Measurements from ENCODE around the gene YRDC. TPM values are rescaled to one million over a fixed set of nuclear protein-coding genes. Genes with fewer than 3 reads are reported as not detected.

YRDC gene, protein sequence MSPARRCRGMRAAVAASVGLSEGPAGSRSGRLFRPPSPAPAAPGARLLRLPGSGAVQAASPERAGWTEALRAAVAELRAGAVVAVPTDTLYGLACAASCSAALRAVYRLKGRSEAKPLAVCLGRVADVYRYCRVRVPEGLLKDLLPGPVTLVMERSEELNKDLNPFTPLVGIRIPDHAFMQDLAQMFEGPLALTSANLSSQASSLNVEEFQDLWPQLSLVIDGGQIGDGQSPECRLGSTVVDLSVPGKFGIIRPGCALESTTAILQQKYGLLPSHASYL
- total RNA-seq (10 to 100 TPM in 7 of 9 donors, 1 to 10 TPM in 2; 8.3 to 31.1 (median 11.8) TPM), polyA plus RNA-seq (10 to 100 TPM in 1 of 3 donors, 1 to 10 TPM in 2; 5.4 to 14.0 (median 7.2) TPM)
- long read RNA-seq, donor 1, transcript YRDC-201 (5 exons, 1,826 nt) = major isoform, 12 of 12 reads
- long read RNA-seq, donor 1, partial matches to known transcripts = 0 of 12 reads
- long read RNA-seq, donor 1, other reads (novel, unspliced or antisense) = 0 of 12 reads
- long read RNA-seq, donor 2, transcript YRDC-201 (5 exons, 1,826 nt) = major isoform, 13 of 13 reads
- long read RNA-seq, donor 2, partial matches to known transcripts = 0 of 13 reads
- long read RNA-seq, donor 2, other reads (novel, unspliced or antisense) = 0 of 13 reads
- long read RNA-seq, donor 3, transcript YRDC-201 (5 exons, 1,826 nt) = major isoform, 18 of 18 reads
- long read RNA-seq, donor 3, partial matches to known transcripts = 0 of 18 reads
- long read RNA-seq, donor 3, other reads (novel, unspliced or antisense) = 0 of 18 reads
- long read RNA-seq, donor 4, partial matches to known transcripts = 1 of 3 reads
- long read RNA-seq, donor 4, other reads (novel, unspliced or antisense) = 1 of 3 reads
- long read RNA-seq, donor 5, transcript YRDC-201 (5 exons, 1,826 nt) = major isoform, 32 of 33 reads
- long read RNA-seq, donor 5, partial matches to known transcripts = 1 of 33 reads
- long read RNA-seq, donor 5, other reads (novel, unspliced or antisense) = 0 of 33 reads
- long read RNA-seq, donor 6, partial matches to known transcripts = 0 of 2 reads
- long read RNA-seq, donor 6, other reads (novel, unspliced or antisense) = 2 of 2 reads
- long read RNA-seq, donor 7, transcript YRDC-201 (5 exons, 1,826 nt) = major isoform, 9 of 151 reads
- long read RNA-seq, donor 7, partial matches to known transcripts = 101 of 151 reads
- long read RNA-seq, donor 7, other reads (novel, unspliced or antisense) = 41 of 151 reads
- long read RNA-seq, donor 8, transcript YRDC-201 (5 exons, 1,826 nt) = major isoform, 21 of 21 reads
- long read RNA-seq, donor 8, partial matches to known transcripts = 0 of 21 reads
- long read RNA-seq, donor 8, other reads (novel, unspliced or antisense) = 0 of 21 reads
- long read RNA-seq, donor 9, transcript YRDC-201 (5 exons, 1,826 nt) = major isoform, 8 of 8 reads
- long read RNA-seq, donor 9, partial matches to known transcripts = 0 of 8 reads
- long read RNA-seq, donor 9, other reads (novel, unspliced or antisense) = 0 of 8 reads
- long read RNA-seq, donor 10, transcript YRDC-201 (5 exons, 1,826 nt) = major isoform, 7 of 7 reads
- long read RNA-seq, donor 10, partial matches to known transcripts = 0 of 7 reads
- long read RNA-seq, donor 10, other reads (novel, unspliced or antisense) = 0 of 7 reads

GRCh38 chr1:37807555-37808368 lies at the start of gene YRDC, which contains the start of gene C1orf122:
Gene YRDC (minus strand): TSS chr1:37808208. CDS start chr1:37808180, 28 bp downstream.
Gene C1orf122 (plus strand): TSS chr1:37807790. CDS start chr1:37808405, 615 bp downstream.
- DNase-seq = peak; percentile 94 to 97 (median 95)
- intact Hi-C loops (cut with DNase I) = loop anchor here in 1 of 2 donors (10.0 kb wide), 1 partner anchor 57 kb away; no protein-coding TSS in a partner anchor
- no peaks in the 10 kb centered on the region for H3K9me3 ChIP-seq (replicated peaks in 1 of 3)
- peak within 1 kb of the TSS; percentile 75 to 98 (median 93) for H3K27ac ChIP-seq
- H3K36me3 ChIP-seq (replicated peaks in 1 of 2) = peaks cover 0 to 38% of the 10 kb centered on the region in 2 donors
- H3K4me1 ChIP-seq (replicated peaks in 1 of 2) = peaks cover 17 to 34% of the 10 kb centered on the region in 2 donors
- TF ChIP-seq POLR2A (IDR thresholded peaks at IDR 0.05) = peak; percentile 76 to 84
- no peak for TF ChIP-seq CTCF (IDR thresholded peaks at IDR 0.05)
- WGBS, 4 donors = 0% methylated on average over 2 to 95 of the region's 95 CpGs
- no peaks in the 10 kb centered on the region for H3K27me3 ChIP-seq
- peak within 1 kb of the TSS; percentile 74 to 95 (median 86) for H3K4me3 ChIP-seq

- H3K9me3 ChIP-seq (replicated peaks in 1 of 3) = no peaks in the 10 kb centered on the region
- no peak for DNase-seq
- no peak for TF ChIP-seq CTCF (IDR thresholded peaks at IDR 0.05)
- no peak for TF ChIP-seq POLR2A (IDR thresholded peaks at IDR 0.05)
- WGBS, 4 donors = 95 to 98% (median 97%) methylated on average over 4 to 6 of the region's 6 CpGs
- no peaks in the 10 kb centered on the region for H3K27me3 ChIP-seq
- no peak overlapping the region for H3K4me3 ChIP-seq
- H3K27ac ChIP-seq = no peak overlapping the region
- intact Hi-C loops (cut with DNase I) = no loop called here
- H3K4me1 ChIP-seq (replicated peaks in 1 of 2) = peaks cover 12 to 62% of the 10 kb centered on the region in 2 donors
- H3K36me3 ChIP-seq (replicated peaks in 1 of 2) = peaks cover 0 to 17% of the 10 kb centered on the region in 2 donors
Observed at GRCh38 chr1:37854406-37854805, 46.4 kb upstream of the YRDC start.

DNA sequence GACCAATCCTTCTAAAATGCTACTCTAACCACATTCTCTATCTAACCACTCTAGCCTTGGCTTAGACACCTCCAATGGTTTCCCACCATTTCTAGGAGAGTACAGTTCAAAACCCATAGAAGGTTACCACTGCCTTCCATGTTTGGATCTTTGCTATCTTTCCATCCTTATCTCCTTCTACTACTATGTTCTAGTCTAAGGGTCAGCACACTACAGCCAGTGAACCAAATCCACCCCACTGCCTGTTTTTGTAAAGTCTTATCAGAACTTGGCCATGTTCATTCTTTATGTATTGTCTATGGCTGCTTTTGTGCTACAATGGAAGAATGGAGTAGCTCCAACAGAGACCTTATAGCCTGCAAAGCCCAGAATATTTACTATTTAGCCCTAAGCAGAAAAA lies 45.1 kb upstream of the YRDC start:
- Histone ChIP-seq H3K27ac (no peak overlapping the region), H3K4me1 (replicated peaks in 1 of 2) (peaks cover 4 to 61% of the 10 kb centered on the region in 2 donors), H3K4me3 (no peak overlapping the region), H3K9me3 (replicated peaks in 1 of 3) (no peaks in the 10 kb centered on the region), H3K27me3 (no peaks in the 10 kb centered on the region), H3K36me3 (replicated peaks in 1 of 2) (peaks cover 0 to 17% of the 10 kb centered on the region in 2 donors)
- intact Hi-C loops (cut with DNase I) = no loop called here
- no peak for DNase-seq
- TF ChIP-seq POLR2A (IDR thresholded peaks at IDR 0.05) (no peak), CTCF (IDR thresholded peaks at IDR 0.05) (no peak)
